ENCODE data around the gene DOCK2.
"Not testable (repeated sequence)": the region's sequence is repeated elsewhere in the genome, so short reads cannot be mapped to it uniquely, and the experiment has no call there.

DOCK2 gene

GRCh38 chr5:169832304-169832703 is 195.2 kb downstream of the DOCK2 start:
- DNase-seq: no peak

GRCh38 chr5:169832845-169833244 is 195.8 kb downstream of the DOCK2 start:
- no peak for DNase-seq

GRCh38 chr5:169833681-169834292 is 196.7 kb downstream of the DOCK2 start:
- not testable (repeated sequence) for DNase-seq

- not testable (repeated sequence) for DNase-seq
These were observed 197.5 kb downstream of the DOCK2 start for GRCh38 chr5:169834540-169834939.

- no peak for DNase-seq
These were observed 199.9 kb downstream of the DOCK2 start for GRCh38 chr5:169836835-169837536.

GRCh38 chr5:169837686-169838085 is 200.6 kb downstream of the DOCK2 start:
- no peak for DNase-seq

- no peak for DNase-seq
These were observed 201.6 kb downstream of the DOCK2 start for GRCh38 chr5:169838688-169839087.

GRCh38 chr5:169840405-169840804 is 203.3 kb downstream of the DOCK2 start:
- DNase-seq: no peak

- no peak for DNase-seq
These were observed 205.6 kb downstream of the DOCK2 start for GRCh38 chr5:169842699-169843098.

- no peak for DNase-seq
These were observed 210.4 kb downstream of the DOCK2 start for GRCh38 chr5:169847519-169847918.

GRCh38 chr5:169848271-169848670 is 211.2 kb downstream of the DOCK2 start:
- no peak for DNase-seq

GRCh38 chr5:169848792-169849191 is 211.7 kb downstream of the DOCK2 start:
- DNase-seq: no peak

- no peak for DNase-seq
These were observed 213.3 kb downstream of the DOCK2 start for GRCh38 chr5:169850409-169850808.

- DNase-seq: no peak
These were observed 214.3 kb downstream of the DOCK2 start for GRCh38 chr5:169851321-169851850.

GRCh38 chr5:169856571-169856970 is 219.5 kb downstream of the DOCK2 start:
- DNase-seq: no peak

- DNase-seq: no peak
These were observed 223.5 kb downstream of the DOCK2 start for GRCh38 chr5:169860585-169860984.

GRCh38 chr5:169861433-169861832 is 224.4 kb downstream of the DOCK2 start:
- DNase-seq: no peak

- DNase-seq: no peak
These were observed 224.9 kb downstream of the DOCK2 start for GRCh38 chr5:169861934-169862333.

- DNase-seq: no peak
These were observed 225.3 kb downstream of the DOCK2 start for GRCh38 chr5:169862391-169862811.

GRCh38 chr5:169864483-169864882 is 227.4 kb downstream of the DOCK2 start:
- no peak for DNase-seq

- DNase-seq: no peak
These were observed 230.3 kb downstream of the DOCK2 start for GRCh38 chr5:169867347-169867746.

- no peak for DNase-seq
These were observed 232.0 kb downstream of the DOCK2 start for GRCh38 chr5:169869066-169869465.

- no peak for DNase-seq
These were observed 233.1 kb downstream of the DOCK2 start for GRCh38 chr5:169870211-169870610.

GRCh38 chr5:169871826-169872490 is 234.9 kb downstream of the DOCK2 start:
- no peak for DNase-seq

Measured in effector CD8-positive, alpha-beta T cell (primary cell).